ENCODE measurements around the gene KCNQ5. TPM values are rescaled to one million over a fixed set of nuclear protein-coding genes. Genes with fewer than 3 reads are reported as not detected.

The KCNQ5 gene
- total RNA-seq, 1 donor from 2014 or later, result not detected

GRCh38 chr6:72793641-72794395 lies 172.0 kb downstream of the KCNQ5 start:
- no peak for DNase-seq (ENCODE audit: low read depth in 2 of 2)

- DNase-seq (ENCODE audit: low read depth in 2 of 2), result no peak
Measured at GRCh38 chr6:72798196-72798595, 176.3 kb downstream of the KCNQ5 start.

DNA sequence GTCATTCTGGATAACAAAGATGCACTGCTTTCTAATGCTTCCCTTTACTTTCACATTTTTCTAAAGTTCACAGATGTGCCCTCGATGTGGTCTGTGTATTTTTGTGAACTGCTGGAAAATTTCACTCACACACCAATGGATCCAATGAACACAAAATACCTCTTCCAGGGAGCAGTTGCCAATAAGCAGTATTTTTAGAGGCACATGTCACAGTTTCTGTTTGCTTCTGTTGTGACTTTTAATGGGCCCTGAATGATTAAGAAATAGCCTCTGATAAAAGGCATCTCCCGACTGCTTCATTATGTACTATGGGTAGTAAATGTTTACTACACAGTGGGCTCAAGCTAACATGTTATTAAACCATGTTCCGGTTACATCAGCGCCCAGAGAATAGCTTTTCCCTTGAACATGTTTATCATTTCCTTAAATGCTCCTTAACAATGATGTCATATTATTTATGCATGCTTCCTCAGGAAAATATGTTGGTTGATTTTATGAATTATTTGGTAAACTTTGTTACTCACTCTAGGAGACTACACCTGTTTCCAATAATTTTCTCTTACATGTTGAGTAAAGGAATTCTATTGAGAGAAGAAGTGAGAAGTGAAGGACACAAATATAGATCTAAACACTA lies 188.0 kb downstream of the KCNQ5 start:
- no peak for DNase-seq (ENCODE audit: low read depth in 2 of 2)

- no peak for DNase-seq (ENCODE audit: low read depth in 2 of 2)
Measured at GRCh38 chr6:72810571-72811280, 188.9 kb downstream of the KCNQ5 start.

DNA sequence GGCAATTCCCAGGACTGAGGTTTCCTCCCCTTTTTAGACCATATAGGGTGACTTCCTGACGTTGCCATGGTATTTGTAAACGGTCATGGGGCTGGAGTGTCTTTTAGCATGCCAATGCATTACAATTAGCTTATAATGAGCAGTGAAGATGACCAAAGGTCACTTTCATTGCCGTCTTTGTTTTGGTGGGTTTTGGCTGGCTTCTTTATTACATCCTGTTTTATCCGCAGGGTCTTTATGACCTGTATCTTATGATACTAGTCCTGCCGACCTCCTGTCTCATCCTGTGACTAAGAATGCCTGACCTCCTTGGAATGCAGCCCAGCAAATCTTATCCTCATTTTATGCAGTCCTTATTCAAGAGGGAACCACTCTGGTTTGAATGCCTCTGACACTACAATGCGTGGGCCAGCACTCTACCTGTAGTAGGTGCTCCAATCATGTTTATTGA lies 190.1 kb downstream of the KCNQ5 start:
- no peak for DNase-seq (ENCODE audit: low read depth in 2 of 2)

DNA sequence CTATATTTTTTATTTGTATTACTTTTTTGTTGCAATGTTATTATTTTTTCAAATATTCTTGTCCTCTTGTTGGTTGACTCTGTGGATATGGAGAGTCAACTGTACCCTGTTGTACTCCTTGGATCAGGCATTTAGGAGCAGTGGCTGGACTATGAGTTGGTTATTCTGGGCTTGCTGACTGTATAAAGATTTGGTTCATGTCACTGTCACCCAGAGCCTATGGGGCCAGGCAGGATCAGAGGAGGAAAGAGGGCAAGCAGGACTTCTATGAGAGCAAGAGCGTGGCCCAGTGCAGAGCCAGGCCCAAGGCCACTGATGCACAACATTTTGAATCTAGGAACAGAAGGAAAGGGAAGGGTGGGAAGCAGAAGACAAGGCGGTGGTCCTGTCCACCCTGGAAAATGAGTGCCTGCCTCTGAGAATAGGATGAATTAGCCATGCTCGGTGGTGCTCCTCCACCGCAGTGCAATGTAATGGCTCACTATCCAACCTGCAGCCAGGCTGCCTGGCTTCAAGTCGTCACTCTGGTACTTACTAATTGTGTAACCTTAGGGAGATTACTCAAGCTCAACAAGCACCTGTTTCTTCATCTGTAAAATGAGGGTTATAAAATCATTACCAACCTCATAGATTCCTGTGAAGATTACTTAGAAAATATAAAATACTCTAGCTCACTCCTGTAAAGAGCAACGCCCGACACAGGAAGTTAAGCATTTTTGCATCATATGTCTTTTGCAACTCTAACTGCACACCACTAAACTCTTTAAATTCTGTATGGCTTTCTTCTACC lies 192.1 kb downstream of the KCNQ5 start:
- DNase-seq (ENCODE audit: low read depth in 2 of 2), result no peak

DNA sequence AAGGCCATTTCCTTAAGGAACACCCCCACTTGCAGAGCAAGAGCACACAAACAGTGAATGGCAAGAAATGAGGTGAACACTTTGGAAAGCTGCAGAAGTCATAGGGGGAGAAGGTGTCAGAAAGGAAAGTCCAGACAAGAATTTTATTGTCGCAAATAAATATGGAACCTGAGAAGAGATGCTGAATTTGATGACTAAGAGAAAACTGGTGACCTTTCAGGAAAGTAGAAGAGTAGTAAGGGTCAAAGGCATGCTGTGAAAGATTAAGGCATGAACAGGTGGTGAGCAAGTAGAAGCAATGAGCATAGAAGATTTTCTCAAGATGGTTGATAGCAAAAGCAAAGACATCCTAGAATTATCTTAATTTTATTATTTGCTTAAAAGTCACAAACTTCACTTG lies 194.2 kb downstream of the KCNQ5 start:
- DNase-seq (ENCODE audit: low read depth in 2 of 2), result no peak

DNA sequence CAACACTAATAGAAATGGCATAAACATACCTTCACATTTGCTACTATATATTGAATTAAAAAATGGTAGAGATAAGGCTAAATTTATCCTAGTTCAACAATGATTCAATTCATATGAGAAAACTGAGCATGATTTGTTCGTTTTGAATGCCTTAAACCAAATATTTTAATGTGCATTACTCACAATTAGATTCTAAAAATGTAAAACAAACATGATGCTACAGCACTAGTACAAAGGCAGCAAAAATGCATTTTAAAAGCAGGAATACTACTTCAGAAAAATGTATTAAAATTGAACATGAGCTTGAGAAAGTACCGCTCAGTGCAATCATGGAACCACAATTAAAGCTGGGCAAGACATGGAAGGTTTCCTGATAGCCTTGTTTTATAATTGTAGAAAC lies 195.3 kb downstream of the KCNQ5 start:
- DNase-seq (ENCODE audit: low read depth in 2 of 2), result no peak

- no peak for DNase-seq (ENCODE audit: low read depth in 2 of 2)
Measured at GRCh38 chr6:72819609-72820008, 197.7 kb downstream of the KCNQ5 start.

DNA sequence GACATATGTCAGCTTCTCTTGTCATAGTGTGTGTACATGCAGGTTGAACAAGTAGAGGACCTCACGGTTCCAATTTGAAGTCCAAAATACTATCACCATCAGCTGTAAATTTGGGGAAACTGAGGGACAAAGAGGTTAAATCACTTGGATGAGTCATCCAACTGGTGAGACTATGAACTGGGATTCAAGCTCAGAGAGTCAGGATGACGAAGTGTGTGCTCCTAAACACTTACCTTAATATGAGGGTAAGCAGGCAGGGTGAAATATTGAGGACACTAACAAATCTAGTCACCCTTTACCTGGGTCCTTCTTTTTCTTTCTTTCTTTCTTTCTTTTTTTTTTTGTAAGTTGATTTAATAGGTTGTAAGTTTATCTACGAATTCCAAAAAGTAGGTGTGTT lies 198.3 kb downstream of the KCNQ5 start:
- no peak for DNase-seq (ENCODE audit: low read depth in 2 of 2)

- DNase-seq (ENCODE audit: low read depth in 2 of 2), result no peak
Measured at GRCh38 chr6:72820906-72821305, 199.0 kb downstream of the KCNQ5 start.

GRCh38 chr6:72822023-72822422 lies 200.2 kb downstream of the KCNQ5 start:
- no peak for DNase-seq (ENCODE audit: low read depth in 2 of 2)

- no peak for DNase-seq (ENCODE audit: low read depth in 2 of 2)
Measured at GRCh38 chr6:72822691-72823090, 200.8 kb downstream of the KCNQ5 start.

- no peak for DNase-seq (ENCODE audit: low read depth in 2 of 2)
Measured at GRCh38 chr6:72824833-72825232, 203.0 kb downstream of the KCNQ5 start.

GRCh38 chr6:72825315-72825911 lies 203.5 kb downstream of the KCNQ5 start:
- peak in 1 of 2 donors; percentile 20 for DNase-seq (ENCODE audit: low read depth in 2 of 2)

- DNase-seq (ENCODE audit: low read depth in 2 of 2), result peak in 1 of 2 donors; percentile 2
Measured at GRCh38 chr6:72826037-72826436, 204.2 kb downstream of the KCNQ5 start.

GRCh38 chr6:72826744-72827438 lies 205.0 kb downstream of the KCNQ5 start:
- no peak for DNase-seq (ENCODE audit: low read depth in 2 of 2)

DNA sequence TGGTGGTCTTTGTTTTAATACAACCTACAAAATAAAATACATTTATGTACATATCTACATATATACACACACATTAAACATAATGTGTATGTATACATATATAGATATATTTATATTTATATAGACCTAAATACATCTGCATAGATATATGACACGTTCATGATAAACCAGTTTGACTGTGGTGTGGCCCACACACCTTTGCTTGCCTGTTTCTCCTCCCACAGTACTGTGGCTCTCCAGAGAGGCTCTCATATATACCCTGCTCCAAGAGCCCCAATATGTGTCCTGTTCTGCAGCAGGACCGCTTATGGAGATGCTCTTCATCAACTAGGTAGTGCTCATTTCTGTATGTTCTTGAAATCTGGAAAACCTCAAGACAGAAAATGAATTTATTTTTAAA lies 207.0 kb downstream of the KCNQ5 start:
- DNase-seq (ENCODE audit: low read depth in 2 of 2), result no peak

DNA sequence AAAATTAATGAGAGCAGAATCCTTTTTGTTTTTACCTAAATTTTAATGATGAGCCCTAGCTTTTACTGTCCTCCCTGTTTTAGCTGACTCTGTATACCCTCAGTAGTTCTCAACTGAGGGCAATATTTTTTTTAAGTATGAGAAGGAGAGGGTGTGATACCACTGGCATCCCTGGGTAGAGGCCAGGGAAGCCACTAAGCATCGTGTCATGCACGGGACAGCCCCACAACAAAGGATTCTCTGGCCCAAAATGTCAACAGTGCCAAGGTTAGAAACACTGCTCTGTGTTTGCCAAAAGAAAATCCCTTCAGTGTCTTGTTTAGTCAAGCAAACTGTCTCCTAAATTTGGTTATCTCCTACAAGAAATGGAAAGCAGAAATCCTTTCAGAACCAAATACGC lies 210.4 kb downstream of the KCNQ5 start:
- no peak for DNase-seq (ENCODE audit: low read depth in 2 of 2)

DNA sequence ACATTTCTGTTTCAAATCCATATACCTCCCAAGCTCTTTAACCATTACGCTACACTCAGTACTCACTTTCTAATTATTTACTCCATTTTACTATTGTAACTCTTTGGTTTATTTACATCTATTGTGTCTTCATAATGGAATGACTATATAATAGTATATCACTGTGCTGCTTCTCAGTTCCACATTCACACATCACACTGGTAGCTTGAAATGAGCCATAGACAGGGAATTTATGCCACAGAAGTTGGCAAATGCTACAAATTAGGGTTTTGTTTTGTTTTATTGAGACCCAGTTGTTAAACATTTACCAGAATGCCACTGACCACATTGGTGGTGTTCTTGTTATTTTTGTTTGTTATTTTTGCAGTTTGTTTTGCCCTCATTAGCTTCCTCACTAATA lies 213.9 kb downstream of the KCNQ5 start:
- DNase-seq (ENCODE audit: low read depth in 2 of 2), result no peak

- DNase-seq (ENCODE audit: low read depth in 2 of 2), result no peak
Measured at GRCh38 chr6:72836971-72837370, 215.1 kb downstream of the KCNQ5 start.
